ENCODE data around the gene FIP1L1.

DNA sequence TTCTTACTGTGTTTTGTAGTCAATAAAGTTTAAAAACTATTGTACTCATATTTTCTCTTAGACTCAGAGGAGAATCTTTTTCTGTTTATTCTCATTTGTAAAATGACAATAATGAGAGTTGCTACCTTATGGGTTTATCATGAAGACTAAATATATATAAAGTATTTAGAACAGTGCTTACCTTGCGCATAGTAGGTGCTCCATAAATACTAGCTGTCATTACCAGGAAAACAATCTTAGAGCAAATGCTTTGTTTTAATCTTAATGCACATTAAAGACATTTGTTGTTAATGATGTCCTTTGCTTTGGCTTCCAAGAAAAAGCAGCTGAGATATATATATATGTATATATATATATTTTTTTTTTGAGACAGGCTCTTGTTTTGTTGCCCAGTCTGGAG is 44.9 kb downstream of the FIP1L1 start:
- TF ChIP-seq SP1 (IDR thresholded peaks at IDR 0.05) (no peak), TARDBP (IDR thresholded peaks at IDR 0.05) (no peak), ELF4 (IDR thresholded peaks at IDR 0.05) (no peak), ARNT (IDR thresholded peaks at IDR 0.05) (no peak), BHLHE40 (IDR thresholded peaks at IDR 0.05; ENCODE audit: borderline replicate concordance) (no peak), FOXM1 (IDR thresholded peaks at IDR 0.05; ENCODE audit: borderline replicate concordance) (no peak), SUZ12 (IDR thresholded peaks at IDR 0.05) (no peak), CTBP1 (IDR thresholded peaks at IDR 0.05; ENCODE audit: borderline replicate concordance) (no peak), FOXA1 (IDR thresholded peaks at IDR 0.05) (no peak), FOXK2 (IDR thresholded peaks at IDR 0.05) (no peak), NFRKB (IDR thresholded peaks at IDR 0.05) (no peak)
- TF ChIP-seq, protein P1, sequence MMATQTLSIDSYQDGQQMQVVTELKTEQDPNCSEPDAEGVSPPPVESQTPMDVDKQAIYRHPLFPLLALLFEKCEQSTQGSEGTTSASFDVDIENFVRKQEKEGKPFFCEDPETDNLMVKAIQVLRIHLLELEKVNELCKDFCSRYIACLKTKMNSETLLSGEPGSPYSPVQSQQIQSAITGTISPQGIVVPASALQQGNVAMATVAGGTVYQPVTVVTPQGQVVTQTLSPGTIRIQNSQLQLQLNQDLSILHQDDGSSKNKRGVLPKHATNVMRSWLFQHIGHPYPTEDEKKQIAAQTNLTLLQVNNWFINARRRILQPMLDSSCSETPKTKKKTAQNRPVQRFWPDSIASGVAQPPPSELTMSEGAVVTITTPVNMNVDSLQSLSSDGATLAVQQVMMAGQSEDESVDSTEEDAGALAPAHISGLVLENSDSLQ (IDR thresholded peaks at IDR 0.05) = no peak
